A172 (cell line): ENCODE data around the gene TYK2. TPM values are rescaled to one million over a fixed set of nuclear protein-coding genes. Genes with fewer than 3 reads are reported as not detected.
"Not testable (repeated sequence)": the region's sequence is repeated elsewhere in the genome, so short reads cannot be mapped to it uniquely, and the experiment has no call there.

Experiments
- DNase-seq: peaks from one replicate; pipeline ENCODE4 v3.0.0-alpha.2; 2015; ENCODE audit warnings: low spot score
- total RNA-seq: library from RNA; depleted of rRNA; stranded (reverse); fragments of >200 nt; shearing (Covaris generic); gene quantifications from 2 replicates; pipeline ENCODE4 v1.2.3, GENCODE V29; 2014

TYK2 gene
- total RNA-seq, 1 experiment from 2014 or later = 112 TPM

DNA sequence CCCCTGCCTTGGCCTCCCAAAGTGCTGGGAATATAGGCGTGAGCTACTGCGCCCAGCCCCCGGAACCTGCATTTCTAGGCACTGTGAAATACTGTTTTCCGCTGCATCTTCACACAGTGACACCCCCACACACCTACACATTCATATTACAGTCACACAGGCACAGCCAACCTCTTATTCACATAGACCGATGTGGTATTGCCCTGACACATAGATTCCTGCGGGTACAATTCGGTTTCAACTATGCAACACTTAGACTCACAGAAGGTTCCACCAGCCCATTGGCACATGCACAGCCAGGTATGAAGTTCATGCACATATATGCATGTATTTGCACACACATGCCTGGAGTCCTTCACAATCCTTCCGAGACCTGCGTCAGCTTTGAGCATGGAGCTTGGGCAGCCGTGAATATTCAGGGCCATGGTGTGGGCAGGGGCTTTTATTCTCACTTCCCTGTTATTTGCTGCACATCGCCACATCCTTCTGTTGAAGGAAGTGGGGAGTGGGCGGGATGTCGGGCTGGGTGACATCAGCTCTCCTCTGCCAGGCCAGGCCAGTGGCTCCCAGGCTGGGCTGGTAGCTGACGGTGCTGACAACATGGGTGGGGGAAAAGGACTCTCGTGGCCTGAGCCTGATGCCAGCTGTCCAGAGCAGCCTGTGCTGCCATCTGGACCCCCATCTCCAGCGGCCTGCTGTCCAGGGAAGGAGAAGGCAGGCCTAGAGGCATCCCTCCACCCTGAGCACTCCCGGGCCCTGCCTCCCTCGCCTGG is 28.3 kb upstream of the TYK2 start:
- DNase-seq = no peak

DNA sequence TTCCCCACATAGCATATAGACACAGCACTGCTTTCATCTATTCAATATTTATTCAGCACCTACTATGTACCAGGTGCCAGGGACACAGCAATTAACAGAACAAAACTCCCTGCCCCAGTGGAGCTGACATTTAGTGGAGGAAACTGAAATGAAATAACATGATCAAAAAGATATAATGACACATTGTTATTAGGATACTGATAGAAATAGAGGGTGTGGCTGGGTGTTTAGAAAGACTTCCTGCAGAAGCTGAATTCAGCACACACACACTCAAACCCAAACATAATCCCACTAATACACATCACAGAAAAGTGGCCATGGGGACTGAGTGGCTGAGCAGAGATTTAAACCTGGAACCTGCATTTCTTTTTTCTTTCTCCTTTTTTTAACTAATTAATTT is 26.7 kb upstream of the TYK2 start:
- DNase-seq = no peak

DNA sequence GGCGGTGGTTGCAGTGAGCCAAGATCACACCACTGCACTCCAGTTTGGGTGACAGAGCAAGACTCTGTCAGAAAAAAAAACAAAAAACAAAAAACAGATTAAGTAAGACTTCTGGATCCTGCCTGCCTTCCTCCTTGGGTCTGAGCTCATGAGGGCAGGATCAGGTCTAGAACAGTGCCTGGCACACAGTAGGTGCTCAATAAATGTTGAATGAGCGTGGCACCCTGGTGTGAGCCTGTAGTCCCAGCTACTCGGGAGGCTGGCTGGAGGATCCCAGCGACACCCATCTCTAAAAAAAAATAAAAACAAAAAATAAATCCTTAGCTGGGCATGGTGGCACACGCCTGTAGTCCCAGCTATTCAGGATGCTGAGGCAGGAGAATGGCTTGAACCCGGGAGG is 25.8 kb upstream of the TYK2 start:
- no peak for DNase-seq

DNA sequence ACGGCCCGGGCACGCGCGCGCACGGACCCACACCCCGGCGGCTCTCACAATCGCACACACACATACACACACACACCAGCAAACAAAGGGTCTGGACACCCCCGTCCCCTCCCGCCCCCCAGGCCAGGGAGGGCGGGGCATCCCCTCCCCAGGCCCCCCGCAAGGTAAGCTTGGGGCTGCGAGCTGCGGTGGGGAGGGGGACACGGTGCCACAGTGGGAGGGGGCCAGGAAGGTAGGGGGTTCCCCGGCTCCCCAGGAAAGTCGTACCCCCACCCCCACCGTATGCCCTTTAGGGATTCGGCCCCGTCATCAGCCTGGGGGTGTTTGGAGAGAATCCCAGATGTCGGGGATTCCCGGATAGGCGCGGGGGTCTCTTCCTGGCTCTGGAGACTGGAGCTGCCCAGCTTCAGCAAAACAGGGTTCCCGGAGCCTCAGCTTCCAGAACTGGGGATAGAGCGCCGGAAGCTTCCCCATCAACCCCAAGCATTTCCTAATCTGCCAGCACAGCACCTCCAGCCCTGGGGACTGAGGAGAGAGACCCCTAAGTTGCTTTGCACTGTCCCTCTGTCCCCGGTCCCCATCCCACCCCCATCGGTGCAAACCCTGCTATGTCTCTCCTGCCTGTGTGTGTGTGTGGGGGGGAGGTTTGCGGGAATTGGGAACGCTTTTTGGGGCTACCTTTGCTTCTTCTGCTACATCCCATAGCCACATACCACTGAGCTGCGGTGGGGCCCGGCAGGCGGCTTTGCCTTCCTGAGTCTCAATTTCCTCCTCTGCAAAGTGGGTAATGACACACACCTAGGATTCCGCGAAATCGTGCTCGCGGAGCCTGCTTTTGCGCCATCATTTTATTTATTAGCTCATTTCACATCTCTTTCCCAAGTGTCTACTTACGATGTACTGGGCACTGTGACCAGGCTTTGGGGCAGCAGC is 24.8 kb upstream of the TYK2 start:
- no peak for DNase-seq

DNA sequence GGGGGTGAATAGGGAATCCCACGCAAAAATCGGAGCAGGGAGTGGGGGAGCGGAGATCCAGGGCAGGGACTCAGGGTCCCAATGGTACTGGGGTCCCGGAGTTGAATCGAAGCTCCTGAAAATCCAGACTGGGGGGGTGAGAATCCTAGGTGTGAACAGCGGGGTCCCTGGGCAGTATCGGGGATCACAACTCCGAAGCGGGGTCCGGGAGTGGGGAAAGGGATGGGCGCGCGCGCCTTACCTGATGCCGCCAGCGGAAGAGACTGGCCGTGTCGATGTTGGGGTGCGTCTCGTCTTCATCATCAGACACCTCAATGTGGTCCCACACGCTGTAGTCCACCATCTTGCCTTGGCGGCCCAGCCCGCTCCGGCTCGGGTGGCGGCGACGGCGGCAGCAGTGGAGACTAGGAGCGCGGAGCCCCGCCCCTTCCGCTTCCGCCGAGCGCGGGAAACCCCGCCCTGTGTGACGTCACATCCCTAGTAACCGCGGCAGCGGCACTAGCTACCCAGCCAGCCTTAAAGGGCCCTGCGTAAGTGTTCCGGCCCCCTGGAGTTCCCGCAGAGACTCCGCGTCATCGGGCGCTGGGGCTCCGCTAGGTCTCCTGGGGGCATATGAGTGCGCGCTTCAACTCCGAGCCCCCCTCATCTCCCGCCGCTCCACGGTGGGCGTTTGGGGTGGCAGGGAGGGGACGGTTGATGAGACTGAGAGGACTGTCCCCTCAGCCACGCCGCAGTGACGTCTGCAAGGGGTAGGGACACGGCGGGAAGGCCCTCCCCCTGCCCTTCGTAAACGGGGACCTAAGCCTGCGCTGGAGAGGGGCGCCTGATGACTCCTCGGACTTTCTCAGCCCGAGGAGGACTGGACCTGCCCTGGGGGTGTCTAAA is 23.0 kb upstream of the TYK2 start, which contains the start of gene CDC37:
Gene CDC37, minus strand, starts transcription at position 406 of the 885 bp plus-strand sequence. Its CDS starts 63 bp downstream, at position 343.
- peak; percentile 96 for DNase-seq

DNA sequence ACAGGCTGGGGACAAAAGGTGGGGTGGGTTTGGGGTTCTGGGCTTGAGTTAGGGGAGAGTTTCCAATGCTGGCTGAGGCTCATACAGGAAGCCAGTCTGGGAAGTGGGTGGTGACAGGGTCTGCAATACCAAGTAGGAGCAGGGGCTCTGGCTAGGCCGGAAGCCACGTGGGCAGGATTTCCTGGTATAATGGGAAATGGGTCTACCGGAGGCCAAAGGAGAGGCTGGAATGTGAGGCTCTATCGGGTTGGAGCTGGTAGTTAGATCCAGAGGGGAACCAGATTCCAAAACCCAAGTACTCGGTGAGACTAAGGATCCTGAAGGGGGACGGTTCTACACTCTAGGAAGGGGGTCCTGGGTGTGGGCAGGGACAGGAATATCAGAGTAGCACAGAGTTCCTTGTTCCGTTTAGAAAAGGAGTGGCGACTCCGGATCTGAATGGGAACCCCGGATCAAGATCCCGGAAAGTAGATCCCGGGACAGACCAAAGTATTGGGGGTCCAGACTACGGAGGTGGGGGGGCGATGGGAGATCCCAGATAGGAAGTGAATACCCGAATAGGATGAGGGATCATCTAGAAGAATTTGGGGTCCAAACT is 22.2 kb upstream of the TYK2 start:
- DNase-seq = no peak

DNA sequence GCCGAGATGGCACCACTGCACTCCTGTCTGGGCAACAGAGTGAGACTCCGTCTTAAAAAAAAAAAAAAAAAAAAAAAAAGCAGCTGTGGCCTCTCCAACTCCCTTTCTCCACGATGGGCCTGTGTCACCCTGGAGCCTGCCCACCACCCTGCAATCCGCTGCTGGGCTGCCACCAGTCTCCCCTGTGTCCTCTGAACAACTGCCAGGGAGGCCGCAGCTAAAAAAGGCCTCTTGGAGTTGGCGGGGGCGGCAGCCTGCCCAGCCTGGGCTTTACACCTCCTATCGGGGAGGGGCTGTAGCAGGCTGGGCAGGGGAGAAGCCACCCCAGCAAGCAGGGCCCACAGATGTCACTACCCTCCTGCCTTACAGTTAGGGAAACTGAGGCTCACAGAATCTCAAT is 19.5 kb upstream of the TYK2 start:
- DNase-seq = no peak

DNA sequence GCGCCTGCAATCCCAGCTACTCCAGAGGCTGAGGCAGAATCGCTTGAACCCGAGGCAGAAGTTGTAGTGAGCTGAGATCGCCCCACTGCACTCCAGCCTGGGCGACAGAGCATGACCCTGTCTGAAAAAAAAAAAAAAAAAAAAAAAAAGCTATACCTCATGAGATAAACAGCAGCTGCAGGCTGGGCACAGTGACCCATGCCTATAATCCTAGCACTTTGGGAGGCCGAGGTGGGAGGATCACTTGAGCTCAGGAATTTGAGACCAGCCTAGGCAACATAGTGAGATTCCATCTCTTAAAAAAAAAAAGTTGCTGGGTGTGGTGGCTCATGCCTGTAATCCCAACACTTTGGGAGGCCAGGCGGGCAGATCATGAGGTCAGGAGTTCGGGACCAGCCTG is 19.0 kb upstream of the TYK2 start:
- not testable (repeated sequence) for DNase-seq

DNA sequence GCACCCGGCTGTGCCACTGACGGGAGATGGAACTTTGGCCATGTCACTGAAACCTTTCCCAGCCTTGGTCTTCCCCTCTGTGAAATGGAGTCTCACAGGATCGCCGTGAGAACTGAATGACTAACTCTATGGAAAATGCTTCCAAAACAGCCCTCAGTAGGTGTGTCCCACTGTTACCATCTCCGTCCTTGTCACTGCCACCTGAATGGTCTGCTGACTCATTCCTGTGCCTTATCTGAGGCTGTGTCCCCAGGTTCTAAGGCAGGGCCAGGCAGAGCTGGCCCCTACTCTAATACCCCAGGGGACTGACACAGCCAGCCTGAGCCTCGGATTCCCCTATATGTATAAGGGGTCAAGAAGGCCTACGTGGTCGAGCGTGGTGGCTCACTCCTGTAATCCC is 18.4 kb upstream of the TYK2 start:
- no peak for DNase-seq

DNA sequence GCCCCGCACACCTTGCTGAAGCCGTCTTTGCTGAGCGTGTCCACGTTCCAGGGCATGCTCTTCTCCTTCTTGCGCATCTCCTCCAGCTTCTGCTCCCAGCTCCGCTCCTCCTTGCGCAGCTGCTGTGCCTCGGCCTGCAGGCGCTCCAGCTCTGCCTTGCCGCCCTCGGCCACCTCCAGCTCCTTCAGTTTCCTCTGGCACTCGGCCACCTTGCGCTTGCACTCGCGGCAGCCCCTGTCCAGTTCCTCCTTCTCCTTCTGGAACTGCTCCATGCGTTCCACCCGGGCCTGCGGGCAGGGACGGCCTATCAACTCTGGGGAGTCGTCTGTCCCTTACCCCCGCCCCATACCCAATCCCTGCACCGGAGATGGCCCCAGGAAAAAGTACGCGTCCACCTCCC is 15.5 kb upstream of the TYK2 start:
- no peak for DNase-seq

DNA sequence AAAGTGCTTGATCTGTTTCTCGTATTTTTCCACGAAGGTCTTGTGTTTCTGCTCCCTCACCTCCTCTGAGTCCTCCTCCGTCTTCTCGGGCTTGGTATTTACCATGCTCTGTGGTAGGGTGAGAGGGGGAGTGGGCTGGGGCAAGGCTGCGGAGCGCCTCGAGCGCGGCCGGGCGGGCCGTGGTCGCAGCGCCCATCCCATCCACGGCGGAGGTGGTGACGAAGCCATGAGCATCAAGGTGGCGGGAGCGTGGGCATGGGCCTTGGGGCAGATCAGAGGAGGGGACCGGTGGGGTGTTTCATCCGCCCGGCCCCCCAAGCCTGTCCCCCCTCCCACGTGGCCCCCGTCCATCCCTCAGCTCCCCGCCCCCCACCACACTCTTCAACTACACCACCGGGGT is 15.1 kb upstream of the TYK2 start:
- DNase-seq = no peak

DNA sequence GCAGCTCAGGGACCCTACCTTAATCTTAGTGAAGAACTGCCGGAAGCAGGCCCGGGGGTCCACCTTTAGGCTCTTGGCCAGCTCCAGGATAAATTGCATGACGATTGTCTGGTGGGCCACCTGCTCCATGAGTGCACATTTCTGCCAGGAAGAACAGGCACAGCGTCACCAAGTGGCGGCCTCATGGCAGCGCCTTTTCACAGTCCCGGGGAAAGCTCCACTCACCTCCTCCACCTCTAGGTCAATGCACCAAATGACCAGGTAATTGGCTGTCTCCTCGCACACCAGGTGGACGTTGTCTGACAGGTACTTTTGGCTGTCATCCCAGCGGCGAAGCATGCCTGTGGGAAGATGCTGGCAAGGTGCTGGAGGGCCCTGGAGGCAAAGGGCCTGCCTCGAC is 14.6 kb upstream of the TYK2 start:
- DNase-seq = no peak

DNA sequence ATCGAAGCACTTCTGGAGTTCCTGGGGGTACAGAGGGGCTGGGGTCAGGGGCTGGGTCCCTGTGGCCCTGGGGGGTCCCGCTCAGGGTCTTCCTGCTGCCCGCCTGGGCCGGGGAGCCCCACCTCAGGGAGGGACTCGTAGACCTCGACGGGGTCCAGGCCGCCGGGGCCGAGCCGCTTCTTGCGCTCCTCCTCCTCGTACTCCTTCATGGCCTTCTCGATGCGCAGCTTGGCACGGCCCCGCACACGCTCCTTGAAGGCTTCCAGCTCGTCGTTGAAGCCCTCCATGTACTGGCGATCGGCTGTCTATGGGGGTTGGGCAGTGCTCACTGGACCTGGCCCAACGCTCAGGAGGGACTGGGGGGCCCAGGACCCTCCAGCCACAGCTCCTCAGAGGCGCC is 12.8 kb upstream of the TYK2 start:
- no peak for DNase-seq

DNA sequence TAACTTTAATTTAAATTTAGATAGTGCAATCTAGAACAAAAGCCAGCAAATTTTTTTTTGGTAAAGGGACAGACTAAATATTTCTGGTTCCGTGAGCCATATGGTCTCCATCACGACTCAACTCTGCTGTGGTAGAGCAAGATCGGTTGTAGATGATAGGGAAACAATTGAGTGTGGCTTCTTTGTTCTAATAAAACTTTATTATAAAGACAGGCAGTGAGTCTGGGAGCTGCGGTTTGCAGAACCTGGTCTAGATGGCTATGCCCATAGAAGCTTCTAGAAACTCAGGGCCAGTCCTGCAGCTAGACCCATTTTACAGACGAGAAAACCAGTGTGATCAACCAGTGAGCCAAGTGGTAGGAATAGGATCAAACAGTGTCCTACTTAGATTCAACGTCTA is 11.7 kb upstream of the TYK2 start:
- DNase-seq = no peak

DNA sequence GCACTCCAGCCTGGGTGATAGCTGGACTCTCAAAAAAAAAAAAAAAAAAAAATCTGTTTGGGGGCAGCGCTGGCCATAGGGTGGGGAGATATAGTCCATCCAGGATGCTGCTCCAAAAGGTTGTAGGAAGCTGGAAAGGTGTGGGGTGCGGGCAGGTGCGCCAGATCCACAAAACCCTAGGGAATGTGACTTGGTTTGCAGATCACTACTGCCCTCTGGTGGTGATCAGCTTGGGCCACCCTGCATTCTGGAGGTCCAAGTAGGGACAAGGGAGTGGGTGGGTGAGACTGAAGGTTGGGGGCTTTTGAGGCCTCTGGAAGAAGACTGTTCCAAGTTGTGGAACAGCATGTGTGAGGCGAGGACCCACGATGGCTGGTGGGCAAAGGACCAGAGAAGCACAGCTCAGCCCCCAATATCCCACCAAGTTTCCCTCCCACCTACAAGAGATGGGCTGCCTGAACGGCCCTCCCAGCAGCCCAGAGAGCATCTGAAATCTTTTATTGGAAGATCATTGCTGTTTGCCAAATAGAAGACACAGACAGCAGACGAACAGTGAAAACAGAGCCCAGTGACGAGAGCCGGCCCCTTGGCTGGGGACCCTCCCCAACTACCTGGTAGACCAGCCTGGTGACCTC is 10.4 kb upstream of the TYK2 start:
- DNase-seq = peak; percentile 63

DNA sequence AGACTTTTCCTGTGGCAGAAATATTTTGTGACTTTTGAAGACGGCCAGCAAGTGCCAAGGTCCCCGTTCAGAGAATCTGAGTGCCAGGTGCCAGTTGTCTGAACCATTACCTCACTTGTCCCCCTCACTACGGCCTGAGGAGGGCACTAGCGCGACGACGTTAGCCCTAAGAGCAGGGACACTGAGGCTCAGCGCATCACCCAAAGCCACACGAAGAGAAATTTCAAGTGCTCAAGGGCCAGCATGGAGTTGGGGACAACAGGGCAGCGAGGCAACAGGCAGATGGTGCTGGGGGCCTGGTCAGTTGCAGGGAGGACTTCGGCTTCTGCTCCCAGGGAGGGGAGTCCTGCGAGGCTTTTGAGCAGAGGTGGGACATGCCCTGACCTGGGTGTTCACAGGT is 9.5 kb upstream of the TYK2 start:
- no peak for DNase-seq

DNA sequence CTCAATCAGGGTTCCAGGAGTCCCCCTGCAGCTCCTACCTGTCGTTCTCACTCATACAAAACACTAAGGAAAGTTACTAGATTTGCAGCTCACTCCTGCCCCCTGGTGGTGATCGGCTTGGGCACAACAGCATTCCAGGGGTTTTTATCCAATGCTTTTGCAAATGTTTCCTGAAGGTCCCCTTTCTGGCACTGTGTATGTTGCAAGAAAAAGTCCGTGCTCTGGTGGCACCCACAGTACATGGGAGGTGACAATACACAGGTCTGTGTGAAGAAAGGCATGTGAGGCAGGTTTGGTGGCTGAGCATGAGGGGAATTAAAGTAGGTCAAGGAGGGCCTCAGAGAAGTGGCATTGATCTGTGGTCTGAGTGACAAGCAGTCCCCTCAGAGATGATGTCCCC is 8.6 kb upstream of the TYK2 start:
- peak; percentile 84 for DNase-seq

DNA sequence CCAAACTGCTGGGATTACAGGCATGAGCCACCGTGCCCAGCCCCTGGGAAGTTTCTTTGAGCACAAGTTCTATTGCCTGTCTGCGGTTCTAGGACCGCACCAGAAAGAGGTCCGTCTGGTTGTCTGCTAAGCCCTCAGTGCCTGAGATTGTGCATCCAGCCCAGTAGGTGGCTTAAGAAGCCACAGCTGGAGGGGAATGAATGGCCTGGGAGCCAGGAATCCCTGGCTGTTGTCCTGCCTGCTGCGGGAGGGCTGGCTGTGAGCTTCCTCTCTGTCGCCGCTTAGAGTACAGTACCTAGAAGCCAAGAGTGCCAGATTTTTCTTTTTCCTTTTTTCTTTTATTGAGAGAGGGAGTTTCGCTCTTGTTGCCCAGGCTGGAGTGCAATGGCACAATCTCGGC is 4.2 kb upstream of the TYK2 start:
- no peak for DNase-seq

DNA sequence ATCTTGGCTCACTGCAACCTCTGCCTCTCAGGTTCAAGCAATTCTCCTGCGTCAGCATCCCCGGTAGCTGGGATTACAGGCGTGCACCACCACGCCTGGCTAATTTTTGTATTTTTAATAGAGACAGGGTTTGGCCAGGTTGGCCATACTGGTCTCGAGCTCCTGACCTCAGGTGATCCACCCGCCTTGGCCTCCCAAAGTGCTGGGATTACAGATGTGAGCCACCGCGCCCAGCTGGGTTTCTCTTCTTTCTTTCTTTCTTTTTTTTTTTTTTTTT is 2.8 kb upstream of the TYK2 start:
- DNase-seq = not testable (repeated sequence)

DNA sequence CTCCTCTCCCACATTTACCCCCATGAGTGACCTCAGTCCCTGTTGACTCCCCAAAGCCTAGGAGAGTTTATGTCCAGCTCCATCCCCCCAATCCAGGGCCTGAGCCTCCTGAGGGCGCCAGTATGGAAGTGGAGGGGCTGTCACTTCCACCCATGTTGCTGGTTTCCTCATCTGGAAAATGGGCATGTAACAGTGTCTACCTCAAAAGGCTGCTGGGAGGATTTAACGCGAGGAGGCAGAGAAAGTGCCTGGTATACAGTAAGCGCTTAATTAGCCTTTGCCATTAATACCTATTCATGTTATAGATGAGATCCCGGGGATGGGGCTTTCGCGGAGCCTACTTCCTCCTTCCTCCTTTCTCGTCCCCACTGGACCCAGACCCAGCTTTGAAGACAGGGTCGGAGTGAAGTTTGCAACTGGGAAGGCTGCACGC is 476 bp downstream of the TYK2 start:
- DNase-seq = no peak

DNA sequence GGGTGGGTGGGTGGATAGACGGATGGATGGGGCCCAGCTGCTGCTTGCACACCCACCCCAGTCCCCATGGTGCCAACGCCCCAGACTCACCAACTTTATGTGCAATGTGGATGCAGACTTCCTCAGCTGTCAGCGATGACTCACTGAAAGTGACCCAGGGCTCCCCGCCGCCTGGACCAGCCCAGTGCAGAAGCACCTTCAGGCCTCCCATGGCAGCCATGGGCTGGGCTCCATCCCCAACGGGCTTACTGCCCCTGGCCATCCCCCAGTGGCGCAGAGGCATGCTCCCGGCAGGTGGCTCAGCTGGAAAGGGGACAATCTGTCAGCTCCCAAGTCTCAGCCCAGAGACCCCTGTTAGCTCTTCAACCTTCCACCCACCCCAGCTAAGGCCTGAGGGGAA is 2.2 kb downstream of the TYK2 start:
- no peak for DNase-seq
